IPS-18c (cell line): ENCODE data around the gene SPAG9.

Experiments used
- H3K4me3 ChIP-seq: 2 replicates; pipeline ENCODE4 v1.7.0; 2013; ENCODE audit warnings: low read depth, mild to moderate bottlenecking, low read length, moderate library complexity; ENCODE audit not compliant: insufficient read depth
- H3K9me3 ChIP-seq: one replicate; pipeline ENCODE4 v1.6.1; 2013; ENCODE audit warnings: mild to moderate bottlenecking, low read length, moderate library complexity; ENCODE audit not compliant: control insufficient read depth, insufficient read depth

Gene SPAG9

GRCh38 chr17:50981279-50981678, 139.4 kb downstream of the SPAG9 start:
- Histone ChIP-seq H3K4me3 (no peak overlapping the region), H3K9me3 (no peaks in the 10 kb centered on the region)

DNA sequence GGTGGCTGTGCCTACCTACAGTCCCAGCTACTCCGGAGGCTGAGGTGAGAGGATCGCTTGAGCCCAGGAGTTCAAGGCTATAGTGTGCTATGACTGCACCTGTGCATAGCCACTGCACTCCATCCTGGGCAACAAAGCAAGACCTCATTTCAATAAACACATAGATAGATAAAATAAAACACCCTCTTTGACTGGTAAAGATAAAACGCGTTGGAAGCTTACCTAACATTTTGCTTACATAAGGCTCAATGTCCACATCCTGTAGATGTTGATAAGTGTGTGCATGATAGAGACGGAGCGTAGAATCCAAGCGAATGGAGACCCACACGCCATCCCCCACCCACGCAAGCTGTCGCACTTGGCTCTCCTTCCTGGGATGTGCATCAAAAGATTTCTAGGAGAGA, 141.1 kb downstream of the SPAG9 start:
- no peaks in the 10 kb centered on the region for H3K9me3 ChIP-seq
- H3K4me3 ChIP-seq = no peak overlapping the region

DNA sequence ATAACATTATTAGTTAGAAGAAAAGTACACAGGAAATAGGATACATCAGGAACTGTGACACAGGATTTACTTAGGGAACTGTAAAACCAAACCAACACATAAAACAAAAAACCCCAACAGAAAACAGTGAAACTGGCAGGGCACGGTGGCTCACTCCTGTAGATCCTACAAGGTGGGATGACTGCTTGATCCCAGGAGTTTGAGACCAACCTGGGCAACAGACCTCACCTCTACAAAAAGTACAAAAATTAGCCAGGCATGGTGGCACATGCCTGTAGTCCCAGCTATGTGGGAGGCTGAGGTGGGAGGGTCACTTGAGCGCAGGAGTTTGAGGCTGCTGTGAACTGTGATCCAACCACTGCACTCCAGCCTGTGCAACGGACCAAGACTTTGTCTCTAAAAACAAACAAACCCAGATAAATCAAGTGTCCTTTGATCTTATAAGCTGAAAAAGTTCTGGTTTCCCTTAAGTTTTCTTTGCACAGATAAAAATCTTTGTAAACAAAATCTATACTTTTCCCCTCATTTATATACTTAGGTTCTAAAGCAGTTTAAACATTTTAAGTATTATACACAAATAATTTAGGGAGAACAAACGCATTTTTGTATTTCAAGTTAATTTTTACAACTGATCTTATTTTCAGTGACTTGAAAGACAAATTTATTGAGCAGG, 143.0 kb downstream of the SPAG9 start:
- H3K4me3 ChIP-seq = no peak overlapping the region
- H3K9me3 ChIP-seq = no peaks in the 10 kb centered on the region

- H3K9me3 ChIP-seq = no peaks in the 10 kb centered on the region
- no peak overlapping the region for H3K4me3 ChIP-seq
Measured at GRCh38 chr17:50976951-50977472, 143.7 kb downstream of the SPAG9 start.

- H3K9me3 ChIP-seq = no peaks in the 10 kb centered on the region
Measured at GRCh38 chr17:50973557-50974494, 146.8 kb downstream of the SPAG9 start.

DNA sequence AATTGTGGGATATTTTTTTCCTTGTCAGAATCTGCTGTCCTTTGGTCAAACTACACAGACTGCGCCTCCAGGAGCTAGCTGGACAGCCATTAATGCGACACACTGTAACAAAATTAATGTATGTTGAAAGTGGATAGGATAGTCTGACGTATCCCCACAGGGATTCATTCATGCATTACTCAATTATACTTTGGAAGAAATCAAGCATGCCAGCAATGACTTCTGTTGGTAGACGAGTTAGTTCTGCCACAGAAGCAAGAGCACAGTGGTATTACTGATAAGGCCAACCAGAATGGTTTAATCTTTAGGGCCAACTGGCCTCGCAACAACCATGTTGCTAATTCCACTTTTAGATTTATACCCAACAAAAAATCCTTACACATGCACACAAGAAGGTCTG, 148.1 kb downstream of the SPAG9 start:
- Histone ChIP-seq H3K4me3 (no peak overlapping the region), H3K9me3 (no peaks in the 10 kb centered on the region)

More at GRCh38 chr17:50973557-50974494, 146.8 kb downstream of the SPAG9 start:
- H3K4me3 ChIP-seq = no peak overlapping the region

- Histone ChIP-seq H3K9me3 (no peaks in the 10 kb centered on the region), H3K4me3 (no peak overlapping the region)
Measured at GRCh38 chr17:50967795-50968194, 152.9 kb downstream of the SPAG9 start.

DNA sequence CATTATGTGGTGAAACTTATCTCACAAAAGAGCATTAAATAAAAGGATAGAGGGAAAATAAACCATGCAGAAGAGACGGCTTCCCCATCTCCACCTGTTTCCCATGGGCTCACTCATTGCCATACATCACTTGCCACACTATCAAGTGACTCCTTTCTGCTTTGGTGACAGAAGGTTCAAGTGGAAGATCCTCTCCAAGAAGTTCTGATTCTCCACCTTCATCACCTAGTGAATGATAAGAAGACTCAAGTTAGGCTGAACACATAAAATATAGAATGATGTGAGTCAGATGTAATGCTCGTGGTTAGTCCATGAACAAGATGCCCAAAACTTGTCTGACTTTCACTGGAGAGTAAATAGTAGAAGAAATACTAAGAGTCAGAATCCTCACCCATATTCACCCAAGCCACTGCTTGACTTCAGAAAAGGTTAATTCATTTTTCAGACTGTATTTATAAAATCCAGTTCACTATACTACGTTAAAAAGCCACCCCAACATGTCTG, 154.5 kb downstream of the SPAG9 start:
- no peak overlapping the region for H3K4me3 ChIP-seq
- H3K9me3 ChIP-seq = no peaks in the 10 kb centered on the region

DNA sequence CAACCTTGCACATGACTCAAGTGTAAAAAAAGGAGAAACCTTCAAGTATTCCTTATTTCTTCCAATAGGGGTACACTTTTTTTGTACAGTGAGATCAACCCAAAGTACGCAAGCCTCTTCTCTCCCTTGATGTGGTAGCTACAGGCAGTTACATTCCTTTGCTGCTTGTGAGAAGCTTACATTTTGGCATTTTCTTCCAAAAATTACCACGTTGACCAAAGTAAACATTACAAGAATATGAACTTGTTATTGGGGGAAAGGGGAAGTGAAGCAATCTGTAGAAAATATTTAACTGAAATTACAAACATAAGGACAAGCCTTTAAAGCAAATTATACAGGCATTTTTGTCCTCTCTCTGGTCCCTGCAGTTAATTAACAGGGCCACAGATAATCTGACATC, 157.5 kb downstream of the SPAG9 start:
- no peak overlapping the region for H3K4me3 ChIP-seq
- no peaks in the 10 kb centered on the region for H3K9me3 ChIP-seq

- H3K9me3 ChIP-seq = no peaks in the 10 kb centered on the region
Measured at GRCh38 chr17:50961282-50962220, 159.1 kb downstream of the SPAG9 start.

DNA sequence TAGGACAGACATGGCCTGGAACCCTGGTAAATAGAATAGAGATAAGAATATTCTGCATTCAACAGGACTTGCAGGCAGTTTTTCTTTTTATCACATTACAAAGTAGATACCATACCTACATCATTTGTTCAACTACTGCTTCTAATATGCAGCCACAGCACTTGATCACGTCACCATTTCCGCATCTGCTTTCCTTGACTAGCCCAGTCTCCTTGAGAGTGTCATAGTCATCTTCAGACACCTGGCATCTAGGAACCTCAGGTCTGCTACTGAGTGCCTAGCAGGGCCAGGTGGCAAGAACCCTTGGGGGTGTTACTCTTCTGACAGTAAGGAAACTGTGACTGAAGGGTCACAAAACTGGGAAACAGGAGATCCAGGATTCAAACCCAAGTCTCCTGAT, 161.3 kb downstream of the SPAG9 start:
- H3K9me3 ChIP-seq = no peaks in the 10 kb centered on the region
- H3K4me3 ChIP-seq = no peak overlapping the region

More at GRCh38 chr17:50961282-50962220, 159.1 kb downstream of the SPAG9 start:
- H3K4me3 ChIP-seq = no peak overlapping the region

DNA sequence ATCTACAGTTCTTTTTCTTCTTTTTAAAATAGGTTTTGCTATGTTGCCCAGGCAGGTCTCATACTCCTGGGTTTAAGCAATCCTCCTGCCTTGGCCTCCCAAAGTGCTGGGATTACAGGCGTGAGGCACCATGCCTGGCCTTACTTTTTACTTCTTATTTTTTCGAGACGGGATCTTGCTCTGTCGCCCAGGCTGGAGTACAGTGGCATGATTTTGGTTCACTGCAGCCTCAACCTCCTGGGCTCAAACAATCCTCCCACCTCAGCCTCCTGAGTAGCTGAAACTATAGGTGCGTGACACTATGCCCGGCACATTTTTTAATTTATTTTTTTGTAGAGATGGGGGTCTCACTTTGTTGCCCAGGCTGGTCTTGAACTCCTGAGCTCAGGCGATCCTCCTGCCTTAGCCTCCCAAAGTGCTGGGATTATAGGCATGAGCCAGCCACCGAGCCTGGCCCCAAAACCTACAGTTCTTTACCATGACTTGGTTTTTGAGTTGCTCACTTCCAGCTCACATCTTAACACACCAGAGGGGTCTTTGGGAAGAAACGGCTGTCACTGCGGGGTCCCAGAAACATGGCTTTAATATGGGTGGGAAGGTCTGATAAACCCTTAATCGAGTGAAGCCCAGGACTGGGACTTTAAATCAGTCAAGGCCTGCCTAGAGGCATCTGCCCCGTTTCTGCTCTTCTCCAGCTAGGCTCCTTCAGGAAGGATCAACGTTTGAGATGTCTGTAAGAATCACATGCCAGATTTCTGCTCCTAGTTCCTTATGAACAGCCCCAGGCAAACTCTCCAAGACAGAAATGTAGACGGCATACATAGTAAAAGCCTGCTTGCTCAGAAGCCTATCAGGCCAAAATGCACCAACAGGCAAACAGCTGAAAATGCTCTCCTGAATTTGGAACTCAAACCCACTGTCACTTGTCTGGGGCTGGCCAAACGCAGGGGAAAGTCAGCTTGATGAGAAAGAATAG, 162.8 kb downstream of the SPAG9 start:
- H3K9me3 ChIP-seq = no peaks in the 10 kb centered on the region
- no peak overlapping the region for H3K4me3 ChIP-seq

- Histone ChIP-seq H3K4me3 (no peak overlapping the region), H3K9me3 (no peaks in the 10 kb centered on the region)
Measured at GRCh38 chr17:50956750-50957523, 163.7 kb downstream of the SPAG9 start.

- Histone ChIP-seq H3K4me3 (no peak overlapping the region), H3K9me3 (no peaks in the 10 kb centered on the region)
Measured at GRCh38 chr17:50956409-50956749, 164.3 kb downstream of the SPAG9 start.

DNA sequence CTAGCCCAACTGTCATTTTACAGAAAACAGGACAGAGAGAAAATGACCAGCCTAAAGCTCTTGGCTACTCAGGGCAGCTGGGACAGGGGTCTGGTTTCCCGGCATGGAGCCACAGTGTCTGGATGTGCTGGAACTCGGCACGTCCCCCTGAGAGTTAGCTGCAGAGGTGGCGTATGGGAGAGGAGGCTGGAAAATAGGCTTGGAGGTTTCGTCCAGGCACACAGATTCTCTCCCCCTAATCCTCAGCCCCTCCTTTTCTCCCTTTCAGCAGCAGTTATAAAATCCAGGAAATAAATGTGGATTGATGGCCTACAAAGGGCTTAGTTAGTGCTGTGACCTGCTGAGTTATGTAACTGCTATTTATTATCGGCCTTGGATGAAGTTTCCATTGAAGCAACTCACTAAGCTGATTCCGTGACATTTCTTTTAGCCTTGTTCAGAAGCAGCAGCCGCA, 165.0 kb downstream of the SPAG9 start:
- Histone ChIP-seq H3K4me3 (no peak overlapping the region), H3K9me3 (no peaks in the 10 kb centered on the region)
